MCF 10A (cell line): ENCODE data around the gene OR6C4. TPM values are rescaled to one million over a fixed set of nuclear protein-coding genes. Genes with fewer than 3 reads are reported as not detected.
"Not testable (repeated sequence)": the region's sequence is repeated elsewhere in the genome, so short reads cannot be mapped to it uniquely, and the experiment has no call there.

Experiments
- BruUV-seq: library from RNA; stranded (reverse); fragments of 400-500 nt; replicated peaks from 2 replicates; lab custom pipeline; 2021; lab: Mats Ljungman, UMichigan
- CTCF ChIA-PET: fragments of 300-600 bp; sonication (Branson Sonifier 250); formaldehyde crosslinking; extraction: SDS; loops from one replicate; lab custom pipeline; 2021; ENCODE audit warnings: antibody characterized with exemption, inconsistent platforms; lab: Yijun Ruan, JAX
- POLR2A ChIA-PET: fragments of 300-600, 350-650 bp; sonication (Branson Sonifier 250); formaldehyde crosslinking; extraction: SDS; loops from one replicate; lab custom pipeline; 2020; ENCODE audit warnings: antibody characterized with exemption, inconsistent platforms; lab: Yijun Ruan, JAX
- DNase-seq: peaks from one replicate; pipeline ENCODE4 v3.0.0-alpha.2; 2018; ENCODE audit not compliant: unreplicated experiment
- H3K27ac Mint-ChIP-seq: one replicate; pipeline ENCODE4 v1.8.0; 2022; ENCODE audit warnings: mild to moderate bottlenecking, low read depth, mixed read lengths; ENCODE audit not compliant: unreplicated experiment
- H3K27me3 Mint-ChIP-seq: one replicate; pipeline ENCODE4 v1.8.0; 2022; ENCODE audit warnings: mixed read lengths; ENCODE audit not compliant: insufficient read depth, unreplicated experiment
- H3K36me3 Mint-ChIP-seq: one replicate; pipeline ENCODE4 v1.8.0; 2022; ENCODE audit warnings: mild to moderate bottlenecking, moderate library complexity, mixed read lengths; ENCODE audit not compliant: insufficient read depth, unreplicated experiment
- H3K4me1 Mint-ChIP-seq: one replicate; pipeline ENCODE4 v1.8.0; 2022; ENCODE audit warnings: mixed read lengths; ENCODE audit not compliant: insufficient read depth, unreplicated experiment
- H3K4me3 Mint-ChIP-seq: one replicate; pipeline ENCODE4 v1.8.0; 2022; ENCODE audit warnings: mild to moderate bottlenecking, moderate library complexity, mixed read lengths; ENCODE audit not compliant: unreplicated experiment
- H3K9me3 Mint-ChIP-seq: one replicate; pipeline ENCODE4 v1.8.0; 2022; ENCODE audit warnings: mixed read lengths; ENCODE audit not compliant: unreplicated experiment
- intact Hi-C: fragments of 100-400 bp; cut with micrococcal nuclease; formaldehyde crosslinking; loops from 2 replicates; pipeline ENCODE4 v1.14.1; 2022
- total RNA-seq: library from RNA; stranded (reverse); gene quantifications from 2 replicates; pipeline ENCODE4 v1.2.3, GENCODE V29; 2022
- TF ChIP-seq, protein P1 (sequence below): fragments of 200-600 bp; IDR thresholded peaks from one replicate; pipeline ENCODE4 v1.8.0; 2022; ENCODE audit warnings: antibody characterized with exemption, mild to moderate bottlenecking; ENCODE audit not compliant: unreplicated experiment

Gene OR6C4
- total RNA-seq, 1 experiment from 2014 or later: not detected

DNA sequence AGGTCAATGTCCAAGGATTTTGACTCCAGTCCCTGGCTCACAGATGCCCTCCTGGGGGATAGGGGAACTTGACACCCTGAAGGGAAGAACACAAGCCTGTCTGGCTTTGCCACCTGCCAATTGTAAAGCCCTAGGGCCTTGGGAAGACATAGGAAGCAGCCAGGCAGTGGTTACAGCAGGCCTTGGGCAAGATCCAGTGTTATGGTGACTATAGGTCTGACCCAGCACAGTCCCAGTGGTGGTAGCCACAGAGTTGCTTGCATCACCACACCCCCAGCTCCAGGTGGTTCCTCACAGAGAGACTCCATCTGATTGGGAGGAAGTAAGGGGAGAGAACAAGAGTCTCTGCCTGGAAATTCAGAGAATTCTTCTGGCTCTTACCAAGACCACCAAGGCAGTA lies 33.0 kb upstream of the OR6C4 start:
- no peaks in the 10 kb centered on the region for H3K36me3 Mint-ChIP-seq
- no peaks in the 10 kb centered on the region for H3K4me1 Mint-ChIP-seq

DNA sequence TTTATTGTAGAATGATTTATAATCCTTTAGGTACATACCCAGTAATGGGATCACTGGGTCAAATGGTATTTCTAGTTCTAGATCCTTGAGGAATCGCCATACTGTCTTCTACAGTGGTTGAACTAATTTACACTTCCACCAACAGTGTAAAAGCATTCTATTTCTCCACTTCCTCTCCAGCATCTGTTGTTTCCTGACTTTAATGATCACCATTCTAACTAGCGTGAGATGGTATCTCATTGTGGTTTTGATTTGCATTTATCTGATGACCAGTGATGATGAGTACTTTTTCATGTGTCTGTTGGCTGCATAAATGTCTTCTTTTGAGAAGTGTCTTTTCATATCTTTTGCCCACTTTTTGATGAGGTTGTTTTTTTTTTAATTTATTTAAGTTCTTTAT lies 1.2 kb upstream of the OR6C4 start:
- BruUV-seq, intact Hi-C loops, CTCF ChIA-PET, H3K9me3 Mint-ChIP-seq, H3K4me3 Mint-ChIP-seq, H3K27ac Mint-ChIP-seq, H3K4me1 Mint-ChIP-seq, DNase-seq, H3K36me3 Mint-ChIP-seq, POLR2A ChIA-PET: not testable (repeated sequence)
- peaks cover 63% of the 10 kb centered on the region for H3K27me3 Mint-ChIP-seq

More for the DNA sequence above, 33.0 kb upstream of the OR6C4 start:
- BruUV-seq: no TSS peak
- Mint-ChIP-seq H3K27me3 (no peaks in the 10 kb centered on the region), H3K4me3 (no peak overlapping the region), H3K27ac (no peak overlapping the region), H3K9me3 (no peaks in the 10 kb centered on the region)
- no peak for DNase-seq
- ChIA-PET POLR2A (no interaction called here), CTCF (no interaction called here)
- intact Hi-C loops: no loop called here
- TF ChIP-seq, protein P1, sequence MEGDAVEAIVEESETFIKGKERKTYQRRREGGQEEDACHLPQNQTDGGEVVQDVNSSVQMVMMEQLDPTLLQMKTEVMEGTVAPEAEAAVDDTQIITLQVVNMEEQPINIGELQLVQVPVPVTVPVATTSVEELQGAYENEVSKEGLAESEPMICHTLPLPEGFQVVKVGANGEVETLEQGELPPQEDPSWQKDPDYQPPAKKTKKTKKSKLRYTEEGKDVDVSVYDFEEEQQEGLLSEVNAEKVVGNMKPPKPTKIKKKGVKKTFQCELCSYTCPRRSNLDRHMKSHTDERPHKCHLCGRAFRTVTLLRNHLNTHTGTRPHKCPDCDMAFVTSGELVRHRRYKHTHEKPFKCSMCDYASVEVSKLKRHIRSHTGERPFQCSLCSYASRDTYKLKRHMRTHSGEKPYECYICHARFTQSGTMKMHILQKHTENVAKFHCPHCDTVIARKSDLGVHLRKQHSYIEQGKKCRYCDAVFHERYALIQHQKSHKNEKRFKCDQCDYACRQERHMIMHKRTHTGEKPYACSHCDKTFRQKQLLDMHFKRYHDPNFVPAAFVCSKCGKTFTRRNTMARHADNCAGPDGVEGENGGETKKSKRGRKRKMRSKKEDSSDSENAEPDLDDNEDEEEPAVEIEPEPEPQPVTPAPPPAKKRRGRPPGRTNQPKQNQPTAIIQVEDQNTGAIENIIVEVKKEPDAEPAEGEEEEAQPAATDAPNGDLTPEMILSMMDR: no peak

DNA sequence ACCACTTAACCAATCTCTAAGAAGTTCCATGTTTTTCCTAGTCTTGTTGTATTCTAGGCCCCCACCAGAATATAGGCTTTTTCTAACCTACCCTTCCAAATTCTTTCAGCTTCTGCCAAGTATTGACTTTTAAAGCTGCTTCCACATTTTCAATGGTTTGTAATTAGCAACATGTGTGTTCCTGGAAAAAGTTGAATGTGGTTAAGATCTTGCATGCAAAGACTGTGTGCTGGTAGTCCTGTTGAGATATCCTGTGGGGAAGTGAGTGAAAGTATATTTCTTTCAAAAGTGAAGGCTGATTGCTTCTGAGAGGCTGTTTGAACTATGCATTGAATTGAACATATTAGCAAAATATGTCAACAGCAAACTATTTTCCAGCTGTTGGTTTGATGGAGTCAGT lies 646 bp upstream of the OR6C4 start:
- intact Hi-C loops: no loop called here
- BruUV-seq: no TSS peak
- no peak for DNase-seq
- TF ChIP-seq, protein P1: no peak
- H3K27me3 Mint-ChIP-seq: peaks cover 63% of the 10 kb centered on the region
- peaks cover 6% of the 10 kb centered on the region for H3K36me3 Mint-ChIP-seq
- H3K4me1 Mint-ChIP-seq: no peaks in the 10 kb centered on the region
- H3K4me3 Mint-ChIP-seq: no peak overlapping the region
- CTCF ChIA-PET: no interaction called here
- POLR2A ChIA-PET: no interaction called here
- H3K9me3 Mint-ChIP-seq: no peaks in the 10 kb centered on the region
- no peak overlapping the region for H3K27ac Mint-ChIP-seq

DNA sequence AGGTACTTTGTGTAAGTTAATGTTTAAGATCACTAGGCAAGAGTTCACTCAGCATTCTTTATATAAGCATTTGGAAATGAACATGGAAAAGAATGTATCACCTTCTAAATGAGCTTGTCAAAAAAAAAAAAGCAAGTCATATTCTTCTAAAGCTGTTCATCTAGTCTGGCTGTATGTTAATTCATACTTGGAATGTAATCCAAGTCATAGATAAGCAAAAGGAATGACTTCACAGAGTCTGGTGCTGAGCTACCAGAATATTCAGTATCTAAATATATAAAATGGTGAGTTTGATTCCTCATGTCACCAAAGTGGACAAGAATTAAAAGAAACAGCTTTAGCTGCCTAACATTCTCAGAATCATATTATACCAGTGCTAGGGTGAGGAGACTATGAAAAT lies 4.9 kb downstream of the OR6C4 start:
- Mint-ChIP-seq H3K4me1 (no peaks in the 10 kb centered on the region), H3K27ac (no peak overlapping the region), H3K9me3 (peaks cover 7% of the 10 kb centered on the region), H3K27me3 (peaks cover 65% of the 10 kb centered on the region), H3K36me3 (no peaks in the 10 kb centered on the region), H3K4me3 (no peak overlapping the region)
- no TSS peak for BruUV-seq
- CTCF ChIA-PET: interaction anchor here (0.6 kb wide), 1 partner anchor 101 kb away, joined by 5 read pairs; no protein-coding TSS in a partner anchor
- TF ChIP-seq, protein P1: no peak
- no peak for DNase-seq
- POLR2A ChIA-PET: no interaction called here
- intact Hi-C loops: no loop called here

DNA sequence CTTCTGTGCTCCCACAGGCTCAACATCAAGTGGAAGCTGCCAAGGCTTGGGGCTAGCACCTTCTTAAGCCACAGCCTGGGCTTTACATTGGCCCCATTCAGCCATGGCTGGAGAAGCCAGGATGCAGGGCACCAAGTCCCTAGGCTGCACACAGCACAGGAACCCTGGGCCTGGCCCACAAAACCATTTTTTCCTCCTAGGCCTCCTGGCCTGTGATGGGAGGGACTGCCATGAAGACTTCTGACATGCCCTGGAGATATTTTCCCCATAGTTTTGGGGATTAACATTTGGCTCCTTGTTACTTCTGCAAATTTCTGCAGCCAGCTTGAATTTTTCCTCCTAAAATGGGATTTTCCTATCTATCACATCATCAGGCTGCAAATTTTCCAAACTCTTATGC lies 20.7 kb downstream of the OR6C4 start:
- H3K36me3 Mint-ChIP-seq, POLR2A ChIA-PET, CTCF ChIA-PET, H3K27ac Mint-ChIP-seq, DNase-seq, H3K4me1 Mint-ChIP-seq, BruUV-seq, H3K27me3 Mint-ChIP-seq, intact Hi-C loops, H3K4me3 Mint-ChIP-seq: not testable (repeated sequence)
- H3K9me3 Mint-ChIP-seq: peaks cover 28% of the 10 kb centered on the region

DNA sequence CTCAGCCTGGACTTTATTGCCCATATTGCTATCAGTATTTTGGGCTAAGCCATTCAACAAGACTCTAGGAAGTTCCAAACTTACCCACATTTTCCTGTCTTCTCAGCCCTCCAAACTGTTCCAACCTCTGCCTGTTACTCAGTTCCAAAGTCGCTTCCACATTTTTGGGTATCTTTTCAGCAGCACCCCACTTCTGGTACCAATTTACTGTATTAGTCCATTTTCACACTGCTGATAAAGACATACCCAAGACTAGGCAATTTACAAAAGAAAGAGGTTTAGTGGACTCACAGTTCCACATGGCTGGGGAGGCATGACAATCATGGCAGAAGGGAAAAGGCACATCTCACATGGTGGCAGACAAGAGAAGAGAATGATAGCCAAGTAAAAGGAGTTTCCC lies 21.3 kb downstream of the OR6C4 start:
- CTCF ChIA-PET, POLR2A ChIA-PET, DNase-seq, H3K36me3 Mint-ChIP-seq, H3K27ac Mint-ChIP-seq, BruUV-seq, H3K27me3 Mint-ChIP-seq, intact Hi-C loops, H3K4me3 Mint-ChIP-seq, H3K4me1 Mint-ChIP-seq: not testable (repeated sequence)
- peaks cover 28% of the 10 kb centered on the region for H3K9me3 Mint-ChIP-seq
